GM10266 (cell line): ENCODE results near the gene PEMT.

Experiments
- DNase-seq: peaks from one replicate; pipeline ENCODE4 v3.0.0; 2012; ENCODE audit errors: extremely low spot score
- CTCF ChIP-seq: IDR thresholded peaks from 2 replicates; pipeline ENCODE4 v1.5.1; 2012; ENCODE audit warnings: mild to moderate bottlenecking, low read depth; ENCODE audit not compliant: control insufficient read depth, insufficient read depth; ENCODE audit errors: missing control alignments

The PEMT gene

GRCh38 chr17:17516941-17517720 lies 74.4 kb downstream of the PEMT start:
- no peak for TF ChIP-seq CTCF
- DNase-seq: no peak

GRCh38 chr17:17515934-17516930 lies 75.3 kb downstream of the PEMT start:
- no peak for TF ChIP-seq CTCF
- DNase-seq: no peak

GRCh38 chr17:17514993-17515933 lies 76.2 kb downstream of the PEMT start:
- no peak for TF ChIP-seq CTCF
- DNase-seq: no peak

GRCh38 chr17:17514361-17514992 lies 77.0 kb downstream of the PEMT start:
- TF ChIP-seq CTCF: no peak
- no peak for DNase-seq

GRCh38 chr17:17513626-17514025 lies 77.9 kb downstream of the PEMT start:
- no peak for TF ChIP-seq CTCF
- DNase-seq: no peak

GRCh38 chr17:17512866-17513265 lies 78.6 kb downstream of the PEMT start:
- no peak for TF ChIP-seq CTCF
- no peak for DNase-seq
